GM20431 (cell line): ENCODE data around the gene SPEG.

Source experiments
- in situ Hi-C: fragments of 300-500 bp; cut with MseI, MboI; formaldehyde crosslinking; loops from one replicate; pipeline ENCODE4 v1.15.0; 2020; ENCODE audit warnings: low sequenced_read_pairs; ENCODE audit not compliant: unreplicated experiment

The SPEG gene

GRCh38 chr2:219490600-219491130, 56.0 kb downstream of the SPEG start:
- in situ Hi-C loops, result no loop called here

GRCh38 chr2:219491278-219491963, 56.8 kb downstream of the SPEG start:
- in situ Hi-C loops, result no loop called here

- in situ Hi-C loops, result no loop called here
Observed at GRCh38 chr2:219492575-219492974, 57.9 kb downstream of the SPEG start.

GRCh38 chr2:219493086-219493485, 58.4 kb downstream of the SPEG start:
- in situ Hi-C loops, result no loop called here

GRCh38 chr2:219494952-219495530, 60.4 kb downstream of the SPEG start:
- in situ Hi-C loops, result no loop called here

- in situ Hi-C loops, result no loop called here
Observed at GRCh38 chr2:219495531-219496122, 61.0 kb downstream of the SPEG start.

GRCh38 chr2:219496247-219496824, 61.7 kb downstream of the SPEG start:
- in situ Hi-C loops, result no loop called here

- in situ Hi-C loops, result no loop called here
Observed at GRCh38 chr2:219496825-219497494, 62.3 kb downstream of the SPEG start.

GRCh38 chr2:219497495-219498279, 63.0 kb downstream of the SPEG start:
- in situ Hi-C loops, result no loop called here

GRCh38 chr2:219498280-219499057, 63.8 kb downstream of the SPEG start, which contains the start of gene GMPPA:
Gene GMPPA, plus strand, starts transcription at chr2:219498891. Its CDS starts 1,085 bp downstream, at chr2:219499976.
- in situ Hi-C loops, result no loop called here

GRCh38 chr2:219499058-219499307, 64.3 kb downstream of the SPEG start:
- in situ Hi-C loops, result no loop called here

GRCh38 chr2:219499555-219499954, 64.9 kb downstream of the SPEG start:
- in situ Hi-C loops, result no loop called here

- in situ Hi-C loops, result no loop called here
Observed at GRCh38 chr2:219500135-219500534, 65.5 kb downstream of the SPEG start.

- in situ Hi-C loops, result no loop called here
Observed at GRCh38 chr2:219501849-219502248, 67.2 kb downstream of the SPEG start.

GRCh38 chr2:219502618-219503017, 68.0 kb downstream of the SPEG start:
- in situ Hi-C loops, result no loop called here

GRCh38 chr2:219505585-219505984, 70.9 kb downstream of the SPEG start:
- in situ Hi-C loops, result no loop called here

GRCh38 chr2:219506153-219506801, 71.6 kb downstream of the SPEG start:
- in situ Hi-C loops, result no loop called here

GRCh38 chr2:219506802-219507526, 72.3 kb downstream of the SPEG start:
- in situ Hi-C loops, result no loop called here
